CD4-positive, CD25-positive, alpha-beta regulatory T cell (primary cell): Measurements from ENCODE around the gene LRRC59. TPM values are rescaled to one million over a fixed set of nuclear protein-coding genes. Genes with fewer than 3 reads are reported as not detected.
"Not testable (repeated sequence)": the region's sequence is repeated elsewhere in the genome, so short reads cannot be mapped to it uniquely, and the experiment has no call there.

Experiments
- ATAC-seq, 2 donors: fragments of 150-1000 bp; cut with Tn5 transposase; one replicate each; pipeline ENCODE4 v1.10.0; 2021; ENCODE audit warnings: low read depth in 2 of 2, moderate number of reproducible peaks in 2 of 2, moderate library complexity in 1 of 2
- DNase-seq, 3 donors: peaks; one replicate each; pipeline versions ENCODE4 v3.0.0 to v3.0.0-alpha.2; 2012 to 2022; ENCODE audit warnings: mixed read lengths in 1 of 3
- H3K27ac ChIP-seq: one replicate; pipeline ENCODE4 v1.7.0; 2013; ENCODE audit warnings: mild to moderate bottlenecking, low read length; ENCODE audit not compliant: insufficient read depth, poor library complexity, severe bottlenecking
- H3K27me3 ChIP-seq: one replicate; pipeline ENCODE4 v1.7.0; 2013; ENCODE audit warnings: low read length; ENCODE audit not compliant: control insufficient read depth, insufficient read depth
- H3K36me3 ChIP-seq: one replicate; pipeline ENCODE4 v1.7.0; 2013; ENCODE audit warnings: mild to moderate bottlenecking, low read length, moderate library complexity; ENCODE audit not compliant: control insufficient read depth, insufficient read depth
- H3K4me1 ChIP-seq: 2 replicates; pipeline ENCODE4 v1.7.0; 2013; ENCODE audit warnings: mild to moderate bottlenecking, low read length; ENCODE audit not compliant: insufficient read depth, control insufficient read depth, poor library complexity, severe bottlenecking
- H3K4me3 ChIP-seq: one replicate; pipeline ENCODE4 v1.7.0; 2013; ENCODE audit warnings: low read depth, mild to moderate bottlenecking, low read length, moderate library complexity
- H3K9me3 ChIP-seq, 2 experiments: 1 replicate in 1 of 2; 2 replicates in 1 of 2; pipeline ENCODE4 v1.7.0; 2013; ENCODE audit warnings: low read length in 2 of 2, mild to moderate bottlenecking in 1 of 2, moderate library complexity in 1 of 2; ENCODE audit not compliant: control insufficient read depth in 2 of 2
- H3K27ac Mint-ChIP-seq, 3 donors: one replicate each; pipeline ENCODE4 v1.8.0; 2020 to 2022; ENCODE audit warnings: mild to moderate bottlenecking in 3 of 3, mixed read lengths in 3 of 3, moderate library complexity in 2 of 3
- H3K27me3 Mint-ChIP-seq: one replicate; pipeline ENCODE4 v1.8.0; 2022; ENCODE audit warnings: mild to moderate bottlenecking, mixed read lengths
- H3K36me3 Mint-ChIP-seq: one replicate; pipeline ENCODE4 v1.8.0; 2020; ENCODE audit warnings: mixed read lengths
- H3K4me1 Mint-ChIP-seq, 4 donors: one replicate each; pipeline ENCODE4 v1.8.0; 2020 to 2022; ENCODE audit warnings: mixed read lengths in 4 of 4, mild to moderate bottlenecking in 1 of 4
- H3K4me3 Mint-ChIP-seq, 4 donors: one replicate each; pipeline ENCODE4 v1.8.0; 2020 to 2022; ENCODE audit warnings: mild to moderate bottlenecking in 4 of 4, mixed read lengths in 4 of 4, moderate library complexity in 3 of 4
- H3K9me3 Mint-ChIP-seq, 7 donors: one replicate each; pipeline ENCODE4 v1.8.0; 2020 to 2022; ENCODE audit warnings: mixed read lengths in 7 of 7, mild to moderate bottlenecking in 3 of 7, moderate library complexity in 2 of 7
- polyA plus RNA-seq, 4 donors: library from polyadenylated mRNA; unstranded; fragments of 300-500 nt; fragmentation: Illumina TruSeq; gene quantifications; one replicate each; pipeline ENCODE4 v1.2.3, GENCODE V29; 2021
- total RNA-seq: library from RNA; stranded (reverse); gene quantifications from one replicate; pipeline ENCODE4 v1.2.3, GENCODE V29; 2022

The LRRC59 gene
- total and polyA plus RNA-seq, 5 donors from 2014 or later = 17.2 to 49.9 (median 21.2) TPM

DNA sequence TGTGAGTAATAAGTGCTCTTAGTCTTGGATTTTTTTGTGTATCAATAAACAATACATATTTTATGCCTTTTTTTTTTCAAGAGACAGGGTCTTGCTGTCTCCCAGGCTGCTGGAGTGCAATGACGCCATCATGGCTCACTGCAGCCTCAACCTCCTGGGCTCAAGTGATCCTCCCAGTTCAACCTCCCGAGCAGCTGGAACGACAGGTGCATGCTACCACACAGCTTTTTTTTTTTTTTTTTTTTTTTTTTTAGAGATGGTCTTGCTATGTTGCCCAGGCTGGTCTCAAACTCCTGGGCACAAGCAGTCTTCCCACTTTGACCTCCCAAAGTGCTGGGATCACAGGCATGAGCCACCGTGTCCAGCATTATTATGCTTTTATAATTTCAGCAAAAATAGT, 41.7 kb upstream of the LRRC59 start:
- H3K4me1 ChIP-seq = no peaks in the 10 kb centered on the region
- H3K9me3 Mint-ChIP-seq = no peaks in the 10 kb centered on the region
- H3K27ac ChIP-seq = no peak overlapping the region
- H3K27ac Mint-ChIP-seq = no peak overlapping the region
- H3K9me3 ChIP-seq = no peaks in the 10 kb centered on the region
- DNase-seq (no peak), ATAC-seq (no peak)
- no peak overlapping the region for H3K4me3 Mint-ChIP-seq
- H3K27me3 ChIP-seq = no peaks in the 10 kb centered on the region
- H3K36me3 Mint-ChIP-seq = peaks cover 16% of the 10 kb centered on the region
- no peaks in the 10 kb centered on the region for H3K4me1 Mint-ChIP-seq
- H3K4me3 ChIP-seq = no peak overlapping the region
- no peaks in the 10 kb centered on the region for H3K36me3 ChIP-seq
- no peaks in the 10 kb centered on the region for H3K27me3 Mint-ChIP-seq

DNA sequence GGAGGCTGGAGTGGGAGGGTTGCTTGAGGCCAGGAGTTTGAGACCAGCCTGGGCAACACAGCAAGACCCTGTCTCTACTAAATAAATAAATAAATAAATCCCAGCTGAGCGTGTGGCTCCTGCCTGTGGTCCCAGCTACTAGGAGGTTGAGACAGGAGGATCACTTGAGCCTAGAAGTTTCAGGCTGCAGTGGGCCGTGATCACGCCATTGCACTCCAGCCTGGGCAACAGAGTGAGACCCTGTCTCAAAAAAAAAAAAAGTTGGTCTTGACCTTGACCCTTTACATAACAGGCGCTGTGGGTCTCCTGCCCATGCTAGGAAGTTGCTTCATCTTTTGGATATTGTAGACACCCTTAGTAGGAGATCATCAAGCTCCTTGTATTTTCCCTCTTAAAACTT, 40.1 kb upstream of the LRRC59 start:
- ATAC-seq (no peak), DNase-seq (no peak)
- Mint-ChIP-seq H3K4me3 (no peak overlapping the region), H3K4me1 (no peaks in the 10 kb centered on the region), H3K9me3 (no peaks in the 10 kb centered on the region), H3K36me3 (peaks cover 16% of the 10 kb centered on the region), H3K27me3 (no peaks in the 10 kb centered on the region), H3K27ac (no peak overlapping the region)
- no peaks in the 10 kb centered on the region for H3K4me1 ChIP-seq
- H3K27ac ChIP-seq = no peak overlapping the region
- no peaks in the 10 kb centered on the region for H3K27me3 ChIP-seq
- H3K9me3 ChIP-seq = no peaks in the 10 kb centered on the region
- H3K36me3 ChIP-seq = no peaks in the 10 kb centered on the region
- H3K4me3 ChIP-seq = no peak overlapping the region

DNA sequence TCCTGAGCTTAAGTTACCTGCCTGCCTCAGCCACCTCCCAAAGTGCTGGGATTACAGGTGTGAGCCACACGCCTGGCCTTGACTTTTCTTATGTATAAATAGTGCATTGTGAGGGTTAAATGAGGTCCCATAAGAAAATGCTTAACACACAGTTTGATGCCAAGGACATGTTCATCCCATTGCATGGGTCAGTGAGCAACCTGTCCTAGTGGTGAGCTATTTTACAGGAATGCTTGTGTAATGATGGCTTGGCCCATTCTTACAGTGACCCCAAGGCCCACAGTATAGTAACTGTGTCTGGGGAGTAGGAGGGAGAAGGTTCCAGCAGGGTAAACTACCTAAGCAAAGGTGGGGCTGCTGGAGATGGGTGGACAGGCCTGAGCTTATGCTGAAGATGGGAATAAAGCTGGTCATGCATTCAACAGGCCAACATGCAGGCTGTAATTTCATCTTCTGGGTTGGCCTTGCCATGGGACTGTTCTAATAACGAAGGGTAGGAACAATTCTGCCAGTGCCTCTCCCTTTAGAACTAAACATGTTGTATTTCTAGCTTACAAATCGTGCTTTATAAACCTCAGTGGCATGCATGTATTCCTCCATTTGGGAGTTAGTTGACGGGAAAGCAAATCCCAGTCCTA, 34.9 kb upstream of the LRRC59 start:
- H3K4me1 Mint-ChIP-seq = peaks cover 0 to 22% (median 13%) of the 10 kb centered on the region in 4 donors
- peak overlapping the region in 1 of 4 donors; percentile 4 for H3K4me3 Mint-ChIP-seq
- Histone ChIP-seq H3K36me3 (no peaks in the 10 kb centered on the region), H3K27ac (no peak overlapping the region), H3K4me3 (no peak overlapping the region), H3K27me3 (no peaks in the 10 kb centered on the region), H3K9me3 (no peaks in the 10 kb centered on the region), H3K4me1 (peaks cover 6% of the 10 kb centered on the region)
- no peak overlapping the region for H3K27ac Mint-ChIP-seq
- no peaks in the 10 kb centered on the region for H3K27me3 Mint-ChIP-seq
- H3K36me3 Mint-ChIP-seq = peaks cover 4% of the 10 kb centered on the region
- ATAC-seq = no peak
- no peak for DNase-seq
- no peaks in the 10 kb centered on the region for H3K9me3 Mint-ChIP-seq

DNA sequence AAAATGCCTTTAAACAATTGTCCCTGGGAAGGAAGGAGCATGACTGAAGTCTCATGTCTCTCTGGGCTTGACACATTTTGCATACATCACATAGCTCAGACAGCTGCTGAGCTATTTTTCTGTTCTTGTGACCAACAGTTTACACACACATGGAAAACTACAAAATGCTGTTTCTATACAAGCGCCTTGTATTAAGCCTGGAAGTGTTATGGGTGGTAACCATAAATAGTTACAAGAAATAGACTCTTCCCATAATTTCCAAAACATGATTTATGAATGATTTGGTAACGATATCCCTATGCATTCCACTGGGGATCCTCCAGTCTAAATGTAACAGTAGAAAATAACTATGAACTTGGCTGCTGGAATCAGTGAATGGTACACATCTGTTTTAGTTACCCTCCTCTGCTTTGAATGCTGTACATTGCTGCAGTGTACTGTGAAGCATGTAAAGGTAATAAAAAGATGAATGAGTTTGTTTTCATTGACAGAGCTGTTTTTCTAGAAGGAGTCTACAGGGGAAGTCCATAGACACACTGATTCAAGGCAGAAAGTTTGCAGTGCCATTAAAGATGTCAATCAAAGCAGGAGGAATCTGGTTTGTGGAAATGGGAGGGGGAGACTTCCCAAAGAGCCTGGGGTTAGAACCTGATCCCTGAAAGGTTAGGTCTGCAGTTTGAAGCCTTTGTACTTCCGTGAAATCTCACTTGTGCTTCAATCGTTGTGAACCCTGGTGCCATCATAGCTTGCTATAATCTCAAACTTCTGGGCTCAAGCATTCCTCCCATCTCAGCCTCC, 33.7 kb upstream of the LRRC59 start:
- DNase-seq = no peak
- no peaks in the 10 kb centered on the region for H3K9me3 ChIP-seq
- peaks cover 0 to 29% (median 19%) of the 10 kb centered on the region in 4 donors for H3K4me1 Mint-ChIP-seq
- H3K27me3 ChIP-seq = no peaks in the 10 kb centered on the region
- no peak overlapping the region for H3K27ac ChIP-seq
- H3K4me3 ChIP-seq = no peak overlapping the region
- H3K27ac Mint-ChIP-seq = no peak overlapping the region
- H3K4me3 Mint-ChIP-seq = peak overlapping the region in 1 of 4 donors; percentile 4
- no peaks in the 10 kb centered on the region for H3K9me3 Mint-ChIP-seq
- ATAC-seq = no peak
- peaks cover 15% of the 10 kb centered on the region for H3K4me1 ChIP-seq
- no peaks in the 10 kb centered on the region for H3K36me3 ChIP-seq
- H3K36me3 Mint-ChIP-seq = no peaks in the 10 kb centered on the region
- H3K27me3 Mint-ChIP-seq = no peaks in the 10 kb centered on the region

DNA sequence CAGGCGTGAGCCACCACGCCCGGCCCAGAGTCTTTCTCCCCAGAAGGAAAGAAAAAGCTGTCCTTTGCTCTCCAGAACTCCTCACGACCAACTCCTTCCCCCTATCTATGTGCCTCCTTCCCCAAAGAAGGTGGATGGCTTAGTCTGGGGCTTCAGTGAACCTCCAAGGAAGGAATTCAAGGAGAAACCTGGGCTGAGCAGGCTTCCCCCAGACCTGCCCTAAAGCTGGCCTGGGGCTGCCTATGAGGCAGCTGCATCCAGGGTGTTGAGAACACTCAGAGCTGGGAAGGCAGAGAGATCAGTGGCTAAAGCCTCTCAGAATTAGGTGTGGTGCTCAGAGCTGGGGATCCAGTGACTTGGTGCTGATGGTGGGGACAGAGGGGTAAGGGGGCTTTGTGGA, 32.5 kb upstream of the LRRC59 start:
- Mint-ChIP-seq H3K4me3 (peak overlapping the region in 1 of 4 donors; percentile 22), H3K27me3 (no peaks in the 10 kb centered on the region), H3K36me3 (no peaks in the 10 kb centered on the region), H3K4me1 (peaks cover 0 to 38% (median 23%) of the 10 kb centered on the region in 4 donors), H3K9me3 (no peaks in the 10 kb centered on the region), H3K27ac (peak overlapping the region in 1 of 3 donors; percentile 88)
- Histone ChIP-seq H3K36me3 (no peaks in the 10 kb centered on the region), H3K27ac (no peak overlapping the region), H3K27me3 (no peaks in the 10 kb centered on the region), H3K4me1 (peaks cover 26% of the 10 kb centered on the region), H3K9me3 (no peaks in the 10 kb centered on the region), H3K4me3 (no peak overlapping the region)
- ATAC-seq (no peak), DNase-seq (no peak)

DNA sequence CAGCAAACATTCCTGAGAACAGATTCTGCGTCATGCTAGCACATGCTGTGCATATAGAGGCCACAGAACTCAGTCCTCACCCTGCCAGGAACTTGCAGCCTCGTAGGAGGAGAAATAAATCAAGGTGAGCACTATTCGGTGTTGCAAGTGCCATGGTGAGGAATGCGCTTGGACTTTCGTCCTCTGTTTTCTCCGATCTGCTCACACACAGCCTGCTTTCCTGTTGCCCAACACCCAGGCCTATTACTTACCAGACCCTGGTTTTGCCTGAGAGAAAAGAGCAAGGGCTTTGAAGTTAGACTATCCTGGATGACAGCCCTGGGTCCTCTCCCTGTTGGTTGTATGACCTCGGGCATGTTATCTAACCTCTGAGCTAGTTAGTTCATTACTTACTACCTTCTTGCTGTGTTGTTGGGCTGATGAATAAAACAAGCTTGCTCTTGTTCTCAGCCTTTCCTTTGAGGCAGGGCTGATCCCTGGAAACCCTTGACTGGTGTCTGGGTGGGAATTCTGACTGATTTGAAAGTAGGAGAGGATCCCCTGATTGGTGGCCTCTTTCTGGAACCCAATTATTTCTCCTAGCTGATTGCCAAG, 31.6 kb upstream of the LRRC59 start:
- Histone ChIP-seq H3K36me3 (no peaks in the 10 kb centered on the region), H3K27me3 (no peaks in the 10 kb centered on the region), H3K4me1 (peaks cover 26% of the 10 kb centered on the region), H3K4me3 (no peak overlapping the region), H3K27ac (no peak overlapping the region), H3K9me3 (no peaks in the 10 kb centered on the region)
- H3K9me3 Mint-ChIP-seq = no peaks in the 10 kb centered on the region
- peak overlapping the region in 1 of 4 donors; percentile 33 for H3K4me3 Mint-ChIP-seq
- ATAC-seq (no peak), DNase-seq (no peak)
- peaks cover 0 to 39% (median 23%) of the 10 kb centered on the region in 4 donors for H3K4me1 Mint-ChIP-seq
- no peak overlapping the region for H3K27ac Mint-ChIP-seq
- H3K36me3 Mint-ChIP-seq = no peaks in the 10 kb centered on the region
- no peaks in the 10 kb centered on the region for H3K27me3 Mint-ChIP-seq

DNA sequence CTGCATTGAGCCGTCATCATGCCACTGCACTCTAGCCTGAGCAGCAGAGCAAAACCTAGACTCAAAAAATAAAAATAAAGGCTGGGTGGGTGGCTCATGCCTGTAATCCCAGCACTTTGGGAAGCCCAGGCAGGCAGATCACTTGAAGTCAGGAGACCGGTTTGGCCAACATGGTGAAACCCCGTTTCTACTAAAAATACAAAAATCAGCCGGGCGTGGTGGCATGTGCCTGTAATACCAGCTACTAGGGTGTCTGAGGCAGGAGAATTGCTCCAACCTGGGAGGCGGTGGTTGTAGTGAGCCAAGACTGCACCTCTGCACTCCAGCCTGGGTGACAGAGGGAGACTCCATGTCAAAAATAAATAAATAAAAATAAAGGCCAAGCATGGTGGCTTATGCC, 30.8 kb upstream of the LRRC59 start:
- H3K9me3 ChIP-seq, H3K27me3 ChIP-seq, H3K36me3 Mint-ChIP-seq, H3K4me3 ChIP-seq, H3K9me3 Mint-ChIP-seq, H3K27me3 Mint-ChIP-seq, ATAC-seq, DNase-seq, H3K36me3 ChIP-seq, H3K27ac ChIP-seq: not testable (repeated sequence)
- Mint-ChIP-seq H3K4me1 (peaks cover 0 to 44% (median 25%) of the 10 kb centered on the region in 4 donors), H3K4me3 (peak overlapping the region in 3 of 4 donors; percentile 70 to 92 (median 91)), H3K27ac (peak overlapping the region in 1 of 3 donors; percentile 95)
- H3K4me1 ChIP-seq = peaks cover 26% of the 10 kb centered on the region
